Measurements from ENCODE around the gene MCUR1.
"Not testable (repeated sequence)": the region's sequence is repeated elsewhere in the genome, so short reads cannot be mapped to it uniquely, and the experiment has no call there.

- not testable (repeated sequence) for TF ChIP-seq CTCF (conservative IDR thresholded peaks at IDR 0.05 in 1 of 2, IDR thresholded peaks at IDR 0.05 in 1 of 2; ENCODE audit: extremely low read depth in 1 of 2, insufficient read depth in 1 of 2, low read depth in 1 of 2, low read length in 2 of 2); EZH2 (IDR thresholded peaks at IDR 0.05; ENCODE audit: borderline replicate concordance, low read length)
Observed at GRCh38 chr6:13828656-13829301, 14.4 kb upstream of the MCUR1 start.
